BJ (cell line): ENCODE measurements around the gene BAZ1A. TPM values are rescaled to one million over a fixed set of nuclear protein-coding genes. Genes with fewer than 3 reads are reported as not detected.

Source experiments
- CTCF ChIA-PET: fragments of 350-600 bp; formaldehyde crosslinking; extraction: SDS; loops from one replicate; lab custom pipeline; 2021; ENCODE audit warnings: antibody characterized with exemption, inconsistent platforms; lab: Yijun Ruan, JAX
- POLR2A ChIA-PET: fragments of 300-600 bp; sonication (Branson Sonifier 250); formaldehyde crosslinking; extraction: SDS; loops from one replicate; lab custom pipeline; 2021; ENCODE audit warnings: antibody characterized with exemption; lab: Charles Lee
- DNase-seq: peaks from one replicate; pipeline ENCODE4 v3.0.0-alpha.2; 2011; ENCODE audit warnings: low read depth
- H3K27me3 ChIP-seq: 2 replicates; pipeline ENCODE4 v1.6.0; 2011; ENCODE audit warnings: low read length; ENCODE audit not compliant: control insufficient read depth, insufficient read depth
- H3K36me3 ChIP-seq: 2 replicates; pipeline ENCODE4 v1.5.1; 2011; ENCODE audit warnings: low read length; ENCODE audit not compliant: control insufficient read depth, insufficient read depth
- H3K4me3 ChIP-seq: 2 replicates; pipeline ENCODE4 v1.5.1; 2011; ENCODE audit warnings: low read depth, mild to moderate bottlenecking, control low read depth, low read length
- CTCF ChIP-seq: IDR thresholded peaks from 2 replicates; pipeline ENCODE4 v1.5.1; 2011; ENCODE audit warnings: low read depth, mild to moderate bottlenecking, control low read depth, inconsistent platforms, low read length, moderate library complexity; ENCODE audit not compliant: insufficient read depth
- polyA plus RNA-seq: library from polyadenylated mRNA; depleted of rRNA; stranded (reverse); fragments of >200 nt; gene quantifications from 2 replicates; pipeline ENCODE4 v1.2.3, GENCODE V29; 2011

Gene BAZ1A
- polyA plus RNA-seq, 1 experiment, result 8.9 TPM

- Histone ChIP-seq H3K36me3 (no peaks in the 10 kb centered on the region; the same call in 1 of the 2 replicates), H3K27me3 (no peaks in the 10 kb centered on the region), H3K4me3 (no peak overlapping the region)
- no peak for DNase-seq
- CTCF ChIA-PET, result interaction anchor here (0.7 kb wide), 1 partner anchor 10 kb away, joined by 3 read pairs; no protein-coding TSS in a partner anchor
- TF ChIP-seq CTCF, result no peak
- POLR2A ChIA-PET, result no interaction called here
These were observed 89.7 kb downstream of the BAZ1A start for GRCh38 chr14:34785223-34786006.

- ChIA-PET CTCF (no interaction called here), POLR2A (no interaction called here)
- Histone ChIP-seq H3K27me3 (no peaks in the 10 kb centered on the region), H3K4me3 (no peak overlapping the region), H3K36me3 (peaks cover 2% of the 10 kb centered on the region)
- no peak for DNase-seq
- no peak for TF ChIP-seq CTCF
These were observed 93.1 kb downstream of the BAZ1A start for GRCh38 chr14:34782031-34782430.

DNA sequence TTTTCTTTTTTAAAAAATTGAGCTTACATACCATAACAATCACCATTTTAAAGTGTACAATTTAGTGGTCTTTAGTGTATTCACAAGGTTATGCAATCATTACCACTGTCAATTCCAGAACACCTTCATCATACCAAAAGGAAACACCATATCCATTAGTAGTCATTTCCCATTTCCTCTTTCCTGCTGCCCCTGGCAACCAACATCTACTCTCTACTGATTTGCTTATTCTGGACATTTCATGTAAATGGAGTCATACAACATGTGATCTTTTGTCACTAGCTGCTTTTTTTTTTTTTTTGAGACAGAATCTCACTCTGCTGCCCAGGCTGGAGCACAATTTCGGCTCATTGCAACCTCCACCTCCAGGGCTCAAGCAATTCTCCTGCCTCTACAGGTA lies 93.9 kb downstream of the BAZ1A start:
- peaks cover 3% of the 10 kb centered on the region for H3K36me3 ChIP-seq
- POLR2A ChIA-PET, result no interaction called here
- CTCF ChIA-PET, result no interaction called here

GRCh38 chr14:34780646-34781045 lies 94.5 kb downstream of the BAZ1A start:
- ChIA-PET POLR2A (no interaction called here), CTCF (no interaction called here)
- no peaks in the 10 kb centered on the region for H3K27me3 ChIP-seq
- DNase-seq, result no peak
- H3K4me3 ChIP-seq, result no peak overlapping the region
- TF ChIP-seq CTCF, result no peak
- peaks cover 3% of the 10 kb centered on the region for H3K36me3 ChIP-seq

More for the DNA sequence above, 93.9 kb downstream of the BAZ1A start:
- no peak for TF ChIP-seq CTCF
- Histone ChIP-seq H3K4me3 (no peak overlapping the region), H3K27me3 (no peaks in the 10 kb centered on the region)
- peak; percentile 74 for DNase-seq

- no peak overlapping the region for H3K4me3 ChIP-seq
- ChIA-PET POLR2A (no interaction called here), CTCF (no interaction called here)
- no peaks in the 10 kb centered on the region for H3K27me3 ChIP-seq
- DNase-seq, result no peak
- H3K36me3 ChIP-seq, result peaks cover 3% of the 10 kb centered on the region
- no peak for TF ChIP-seq CTCF
These were observed 96.4 kb downstream of the BAZ1A start for GRCh38 chr14:34778744-34779143.
